Smooth muscle cell (in vitro differentiated cells): ENCODE measurements around the gene CDC42BPA. TPM values are rescaled to one million over a fixed set of nuclear protein-coding genes. Genes with fewer than 3 reads are reported as not detected.
"Not testable (repeated sequence)": the region's sequence is repeated elsewhere in the genome, so short reads cannot be mapped to it uniquely, and the experiment has no call there.

ENCODE experiments used
- DNase-seq: peaks from one replicate; lab custom pipeline; 2025; ENCODE audit not compliant: unreplicated experiment; lab: John Stamatoyannopoulos, UW
- H2AFZ ChIP-seq: fragments of 200-600 bp; sonication (generic); 2 replicates; pipeline ENCODE4 v1.6.0; 2016; ENCODE audit warnings: antibody characterized with exemption, low read depth, mild to moderate bottlenecking
- H3F3A ChIP-seq: fragments of 200-600 bp; sonication (generic); 2 replicates; pipeline ENCODE4 v1.6.0; 2017; ENCODE audit warnings: antibody characterized with exemption, low read depth
- H3K27ac ChIP-seq: fragments of 200-600 bp; sonication (generic); 2 replicates; pipeline ENCODE4 v1.5.1; 2016; ENCODE audit warnings: low read depth, mild to moderate bottlenecking
- H3K27me3 ChIP-seq: fragments of 200-600 bp; sonication (generic); 2 replicates; pipeline ENCODE4 v1.6.1; 2016; ENCODE audit warnings: low read depth, mild to moderate bottlenecking
- H3K36me3 ChIP-seq: fragments of 200-600 bp; sonication (generic); 2 replicates; pipeline ENCODE4 v1.5.1; 2016; ENCODE audit warnings: low read depth
- H3K4me1 ChIP-seq: fragments of 200-600 bp; sonication (generic); 2 replicates; pipeline ENCODE4 v1.5.1; 2016; ENCODE audit warnings: low read depth
- H3K4me2 ChIP-seq: fragments of 200-600 bp; sonication (generic); 2 replicates; pipeline ENCODE4 v1.6.0; 2016; ENCODE audit warnings: mild to moderate bottlenecking
- H3K4me3 ChIP-seq: fragments of 200-600 bp; sonication (generic); 2 replicates; pipeline ENCODE4 v1.5.1; 2016; ENCODE audit warnings: mild to moderate bottlenecking
- H3K79me2 ChIP-seq: fragments of 200-600 bp; sonication (generic); 2 replicates; pipeline ENCODE4 v1.6.0; 2016; ENCODE audit warnings: low read depth, mild to moderate bottlenecking
- H3K9ac ChIP-seq: fragments of 200-600 bp; sonication (generic); 2 replicates; pipeline ENCODE4 v1.6.0; 2016; ENCODE audit warnings: low read depth
- H3K9me3 ChIP-seq: fragments of 200-600 bp; sonication (generic); replicated peaks from 2 replicates; pipeline ENCODE4 v1.5.1; 2016; ENCODE audit warnings: low read depth
- H4K20me1 ChIP-seq: fragments of 200-600 bp; sonication (generic); 2 replicates; pipeline ENCODE4 v1.6.0; 2016; ENCODE audit warnings: low read depth
- WGBS: methylation state at CpG from one replicate; pipeline ENCODE4 v1.1.7; 2016; ENCODE audit warnings: low lambda C conversion rate; 5-methylcytosine and 5-hydroxymethylcytosine counted together
- polyA plus RNA-seq: library from polyadenylated mRNA; unstranded; fragments of >200 nt; fragmentation: Nextera tagmentation; extraction: Ambion mirVana; gene quantifications from 2 replicates; pipeline ENCODE4 v1.2.1, GENCODE V29; 2016
- total RNA-seq: library from RNA; depleted of rRNA; stranded (reverse); fragments of >200 nt; gene quantifications from 2 replicates; pipeline ENCODE4 v1.2.3, GENCODE V29; 2014
- TF ChIP-seq, protein P1 (sequence below): fragments of 200-600 bp; sonication (generic); IDR thresholded peaks from 2 replicates; pipeline ENCODE4 v1.5.1; 2017; ENCODE audit warnings: borderline replicate concordance, mild to moderate bottlenecking, antibody characterized with exemption; ENCODE audit not compliant: insufficient read depth, poor library complexity, severe bottlenecking

CDC42BPA gene
- total and polyA plus RNA-seq, 2 experiments from 2014 or later: 14.8 to 34.9 TPM

DNA sequence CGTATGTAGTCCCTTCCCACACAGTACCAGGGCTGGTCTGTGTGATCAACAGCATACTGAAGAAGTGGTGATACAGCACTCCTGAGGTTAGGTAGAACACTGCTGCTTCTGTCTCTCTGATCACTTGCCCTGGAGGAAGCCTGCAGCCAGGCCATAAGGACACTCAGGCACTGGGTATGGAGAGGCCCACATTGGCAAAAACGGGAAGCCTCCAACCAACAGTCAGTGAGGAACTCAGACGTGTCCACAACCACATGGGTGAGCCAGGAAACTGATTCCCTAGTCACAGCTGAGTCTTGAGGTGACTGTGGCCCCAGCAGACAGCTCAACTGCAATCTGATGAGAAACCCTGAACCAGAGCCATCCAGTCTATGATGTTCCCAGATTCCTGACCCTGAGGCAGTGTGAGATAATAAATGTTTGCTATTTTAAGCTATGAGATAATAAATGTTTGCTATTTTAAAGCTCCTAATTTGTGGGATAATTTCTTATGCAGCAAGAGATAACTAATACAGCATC, 315.7 kb downstream of the CDC42BPA start:
- Histone ChIP-seq H3F3A (peaks cover 4% of the 10 kb centered on the region), H3K4me3 (no peak overlapping the region), H3K36me3 (no peaks in the 10 kb centered on the region), H3K27me3 (no peaks in the 10 kb centered on the region), H3K79me2 (no peaks in the 10 kb centered on the region), H3K9ac (no peak overlapping the region), H3K9me3 (no peaks in the 10 kb centered on the region), H2AFZ (no peak overlapping the region), H3K4me2 (no peak overlapping the region), H3K4me1 (no peaks in the 10 kb centered on the region), H4K20me1 (no peaks in the 10 kb centered on the region), H3K27ac (no peak overlapping the region)
- DNase-seq: no peak
- 66% methylated on average over 3 of the region's 3 CpGs for WGBS
- TF ChIP-seq, protein P1, sequence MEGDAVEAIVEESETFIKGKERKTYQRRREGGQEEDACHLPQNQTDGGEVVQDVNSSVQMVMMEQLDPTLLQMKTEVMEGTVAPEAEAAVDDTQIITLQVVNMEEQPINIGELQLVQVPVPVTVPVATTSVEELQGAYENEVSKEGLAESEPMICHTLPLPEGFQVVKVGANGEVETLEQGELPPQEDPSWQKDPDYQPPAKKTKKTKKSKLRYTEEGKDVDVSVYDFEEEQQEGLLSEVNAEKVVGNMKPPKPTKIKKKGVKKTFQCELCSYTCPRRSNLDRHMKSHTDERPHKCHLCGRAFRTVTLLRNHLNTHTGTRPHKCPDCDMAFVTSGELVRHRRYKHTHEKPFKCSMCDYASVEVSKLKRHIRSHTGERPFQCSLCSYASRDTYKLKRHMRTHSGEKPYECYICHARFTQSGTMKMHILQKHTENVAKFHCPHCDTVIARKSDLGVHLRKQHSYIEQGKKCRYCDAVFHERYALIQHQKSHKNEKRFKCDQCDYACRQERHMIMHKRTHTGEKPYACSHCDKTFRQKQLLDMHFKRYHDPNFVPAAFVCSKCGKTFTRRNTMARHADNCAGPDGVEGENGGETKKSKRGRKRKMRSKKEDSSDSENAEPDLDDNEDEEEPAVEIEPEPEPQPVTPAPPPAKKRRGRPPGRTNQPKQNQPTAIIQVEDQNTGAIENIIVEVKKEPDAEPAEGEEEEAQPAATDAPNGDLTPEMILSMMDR: no peak

DNA sequence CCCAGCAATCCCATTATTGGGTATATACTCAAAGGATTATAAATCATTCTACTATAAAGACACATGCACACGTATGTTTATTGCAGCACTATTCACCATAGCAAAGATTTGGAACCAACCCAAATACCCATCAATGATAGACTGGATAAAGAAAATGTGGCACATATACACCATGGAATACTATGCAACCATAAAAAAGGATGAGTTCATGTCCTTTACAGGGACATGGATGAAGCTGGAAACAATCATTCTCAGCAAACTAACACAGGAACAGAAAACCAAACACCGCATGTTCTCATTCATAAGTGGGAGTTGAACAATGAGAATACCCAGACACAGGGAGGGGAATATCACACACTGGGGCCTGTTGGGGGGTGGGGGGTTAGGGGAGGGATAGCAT, 318.7 kb downstream of the CDC42BPA start:
- H4K20me1 ChIP-seq, H3K4me1 ChIP-seq, H3K36me3 ChIP-seq, H3K9ac ChIP-seq, H3K4me3 ChIP-seq, H3K27me3 ChIP-seq, H3K79me2 ChIP-seq, H3F3A ChIP-seq, H3K9me3 ChIP-seq, DNase-seq, H3K27ac ChIP-seq, H2AFZ ChIP-seq, H3K4me2 ChIP-seq: not testable (repeated sequence)
- 100% methylated on average over 2 of the region's 2 CpGs for WGBS

DNA sequence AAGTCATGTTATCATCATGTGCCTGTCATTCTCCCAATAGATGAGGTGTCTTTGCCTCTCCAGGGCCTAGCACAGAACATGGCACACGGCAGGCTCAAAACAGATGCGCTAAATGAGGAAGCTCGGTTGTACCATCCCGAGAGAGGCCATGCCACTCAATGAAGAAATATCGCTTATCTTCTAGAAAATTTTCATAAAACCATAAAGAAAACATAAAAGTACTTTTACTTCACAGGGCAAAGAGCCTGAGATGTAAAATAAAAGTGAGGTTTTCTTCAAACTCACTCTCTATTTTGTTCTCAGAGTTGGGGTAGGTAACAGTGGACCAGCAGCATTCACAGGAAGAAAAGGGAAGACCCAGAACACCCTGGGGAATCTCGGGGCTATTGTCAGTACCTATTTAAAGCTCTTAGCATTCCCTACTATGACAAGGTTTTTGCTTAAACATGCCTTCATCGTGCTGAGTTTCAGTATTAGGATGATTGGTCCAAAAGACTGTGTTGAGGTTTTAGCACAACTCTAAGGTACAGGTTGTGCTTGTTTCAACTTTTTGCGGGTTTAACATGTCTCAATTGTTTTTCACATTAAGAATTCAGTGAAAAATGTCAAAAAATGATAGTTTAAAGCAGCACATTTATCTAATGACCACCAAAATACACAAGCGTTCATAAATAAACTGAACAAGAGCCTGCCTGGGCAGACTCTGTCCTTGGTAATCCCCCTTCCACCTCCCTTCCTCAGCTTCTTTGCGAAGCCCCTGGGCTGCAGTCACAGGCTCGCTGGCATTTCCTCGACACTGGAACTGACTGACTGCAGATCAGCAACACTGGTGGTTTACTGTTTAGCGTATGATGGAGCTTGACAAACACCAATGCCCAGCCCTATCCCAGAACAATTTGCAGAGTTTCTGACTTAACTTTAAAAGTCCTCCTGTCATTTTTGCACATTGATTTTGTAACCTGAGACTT, 322.6 kb downstream of the CDC42BPA start:
- H2AFZ ChIP-seq: no peak overlapping the region
- H3F3A ChIP-seq: no peaks in the 10 kb centered on the region
- DNase-seq: no peak
- H3K27ac ChIP-seq: no peak overlapping the region
- H3K9ac ChIP-seq: no peak overlapping the region
- H3K27me3 ChIP-seq: no peaks in the 10 kb centered on the region
- TF ChIP-seq, protein P1: no peak
- H4K20me1 ChIP-seq: no peaks in the 10 kb centered on the region
- peaks cover 25% of the 10 kb centered on the region for H3K4me1 ChIP-seq
- H3K4me3 ChIP-seq: no peak overlapping the region
- no peaks in the 10 kb centered on the region for H3K9me3 ChIP-seq
- no peak overlapping the region for H3K4me2 ChIP-seq
- no peaks in the 10 kb centered on the region for H3K79me2 ChIP-seq
- no peaks in the 10 kb centered on the region for H3K36me3 ChIP-seq
- 80% methylated on average over 13 of the region's 13 CpGs for WGBS

DNA sequence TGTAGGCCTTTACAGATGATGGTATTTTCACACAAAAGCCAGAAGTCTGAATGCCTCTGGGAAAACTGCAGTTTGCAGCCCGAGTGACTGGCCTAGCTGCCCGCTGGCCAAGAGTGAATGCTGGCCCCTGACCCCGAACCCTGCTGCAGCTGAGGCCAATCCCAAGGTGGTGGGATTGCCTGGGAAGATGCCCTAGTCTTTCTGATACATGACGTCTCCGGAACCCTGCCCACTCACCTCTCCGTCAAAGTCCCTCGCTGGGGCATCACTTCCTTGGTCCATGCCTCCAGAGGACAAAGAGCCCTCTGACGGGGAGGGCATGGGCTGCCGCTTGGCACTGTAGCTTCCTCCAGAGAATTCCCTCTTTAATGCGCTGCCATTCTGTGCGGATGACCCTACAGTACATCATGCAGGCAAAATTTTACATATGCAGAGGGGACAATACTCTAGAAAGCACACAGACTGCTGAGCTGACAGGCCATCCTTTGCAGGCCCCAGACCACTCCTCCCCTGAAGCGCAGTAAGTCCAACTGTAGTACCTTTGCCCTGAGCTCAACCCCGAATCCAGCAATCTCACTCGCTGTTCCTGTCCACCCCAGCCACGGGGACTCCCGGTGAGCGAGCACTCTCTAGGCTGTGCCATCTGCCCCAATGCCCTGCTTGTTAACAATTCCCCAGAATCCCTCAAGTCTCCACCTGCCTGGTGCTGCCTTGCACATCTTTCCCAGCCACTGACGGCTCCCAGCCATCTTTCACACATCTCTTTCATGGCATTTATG, 323.5 kb downstream of the CDC42BPA start:
- WGBS: 94% methylated on average over 18 of the region's 18 CpGs
- H3K9me3 ChIP-seq: no peaks in the 10 kb centered on the region
- no peak overlapping the region for H2AFZ ChIP-seq
- H3K4me3 ChIP-seq: no peak overlapping the region
- TF ChIP-seq, protein P1: no peak
- no peak overlapping the region for H3K9ac ChIP-seq
- no peaks in the 10 kb centered on the region for H3F3A ChIP-seq
- H4K20me1 ChIP-seq: no peaks in the 10 kb centered on the region
- no peak for DNase-seq
- no peak overlapping the region for H3K4me2 ChIP-seq
- H3K27me3 ChIP-seq: no peaks in the 10 kb centered on the region
- H3K79me2 ChIP-seq: no peaks in the 10 kb centered on the region
- peaks cover 25% of the 10 kb centered on the region for H3K4me1 ChIP-seq
- H3K36me3 ChIP-seq: no peaks in the 10 kb centered on the region
- no peak overlapping the region for H3K27ac ChIP-seq
